Effector memory CD8-positive, alpha-beta T cell (primary cell): Measurements from ENCODE around the gene NCF1.
"Not testable (repeated sequence)": the region's sequence is repeated elsewhere in the genome, so short reads cannot be mapped to it uniquely, and the experiment has no call there.

Experiments used
- ATAC-seq: fragments of 150-1000 bp; cut with Tn5 transposase; replicated peaks from 2 replicates; pipeline ENCODE4 v1.10.0; 2021; ENCODE audit warnings: mild to moderate bottlenecking, moderate library complexity
- DNase-seq, 3 experiments: peaks; one replicate each; pipeline ENCODE4 v3.0.0; 2021
- H3K27ac Mint-ChIP-seq, 2 donors: one replicate each; pipeline ENCODE4 v1.8.0; 2022; ENCODE audit warnings: mild to moderate bottlenecking in 2 of 2, mixed read lengths in 2 of 2, moderate library complexity in 2 of 2
- H3K27me3 Mint-ChIP-seq, 2 donors: one replicate each; pipeline ENCODE4 v1.8.0; 2022; ENCODE audit warnings: mixed read lengths in 2 of 2
- H3K36me3 Mint-ChIP-seq: one replicate; pipeline ENCODE4 v1.8.0; 2022; ENCODE audit warnings: mild to moderate bottlenecking, moderate library complexity, mixed read lengths; ENCODE audit not compliant: insufficient read depth
- H3K4me1 Mint-ChIP-seq, 2 donors: one replicate each; pipeline ENCODE4 v1.8.0; 2022; ENCODE audit warnings: low read depth in 2 of 2, mixed read lengths in 2 of 2
- H3K4me3 Mint-ChIP-seq, 2 donors: one replicate each; pipeline ENCODE4 v1.8.0; 2022; ENCODE audit warnings: mild to moderate bottlenecking in 2 of 2, mixed read lengths in 2 of 2, moderate library complexity in 2 of 2
- H3K9me3 Mint-ChIP-seq, 2 donors: one replicate each; pipeline ENCODE4 v1.8.0; 2022; ENCODE audit warnings: mixed read lengths in 2 of 2

The NCF1 gene

DNA sequence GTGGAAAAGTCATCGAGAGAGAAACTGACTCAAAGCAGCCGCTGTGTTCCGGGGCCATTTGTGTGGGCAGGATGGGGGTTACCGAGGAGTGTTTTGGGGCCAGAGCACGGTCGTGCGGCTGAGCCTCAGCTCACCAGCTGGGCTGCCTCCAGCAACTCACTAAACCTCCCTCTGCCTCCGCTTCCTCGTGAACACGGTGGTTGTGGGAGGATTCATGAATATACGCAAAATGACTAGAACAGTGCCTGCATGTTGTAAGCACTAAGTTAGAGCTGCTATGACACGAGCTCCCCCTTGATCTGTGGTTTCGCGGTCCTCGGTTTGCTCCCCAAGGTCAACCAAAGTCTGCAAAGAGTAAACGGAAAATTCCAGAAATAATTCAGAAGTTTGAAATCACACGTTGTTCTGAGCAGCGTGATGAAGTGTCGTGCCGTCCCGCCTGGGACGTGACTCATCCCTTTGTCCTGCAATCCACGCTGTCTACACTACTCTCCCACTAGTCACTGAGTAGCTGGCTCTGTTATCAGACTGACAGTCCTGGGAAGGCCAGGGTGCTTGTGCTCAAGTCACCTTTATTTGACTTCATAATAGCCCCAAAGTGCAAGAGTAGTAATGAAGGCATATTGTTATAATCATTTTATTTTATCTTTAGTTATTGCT, 46.5 kb downstream of the NCF1 start:
- not testable (repeated sequence) for H3K36me3 Mint-ChIP-seq, H3K27ac Mint-ChIP-seq, H3K4me3 Mint-ChIP-seq, H3K4me1 Mint-ChIP-seq, DNase-seq, H3K9me3 Mint-ChIP-seq, H3K27me3 Mint-ChIP-seq
- peak; percentile 45 for ATAC-seq

DNA sequence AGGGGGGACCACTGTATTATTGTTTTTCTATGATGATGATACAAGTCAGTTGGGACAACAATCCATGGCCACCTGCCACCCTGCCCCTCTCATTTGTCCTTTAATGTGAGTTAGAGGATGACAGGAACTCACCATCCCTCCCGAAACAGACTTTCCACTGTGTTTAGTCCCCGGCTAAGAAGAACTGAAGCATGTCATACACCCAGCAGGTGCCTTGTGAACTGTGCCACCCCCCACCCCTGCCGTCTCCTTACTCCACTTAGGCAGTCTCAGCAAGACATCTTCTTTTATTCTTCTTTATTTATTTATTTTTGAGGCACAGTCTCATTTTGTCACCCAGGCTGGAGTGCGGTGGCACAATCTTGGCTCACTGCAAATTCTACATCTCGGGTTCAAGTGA, 47.4 kb downstream of the NCF1 start:
- not testable (repeated sequence) for DNase-seq, H3K27ac Mint-ChIP-seq, ATAC-seq, H3K27me3 Mint-ChIP-seq, H3K4me3 Mint-ChIP-seq, H3K4me1 Mint-ChIP-seq, H3K9me3 Mint-ChIP-seq, H3K36me3 Mint-ChIP-seq

DNA sequence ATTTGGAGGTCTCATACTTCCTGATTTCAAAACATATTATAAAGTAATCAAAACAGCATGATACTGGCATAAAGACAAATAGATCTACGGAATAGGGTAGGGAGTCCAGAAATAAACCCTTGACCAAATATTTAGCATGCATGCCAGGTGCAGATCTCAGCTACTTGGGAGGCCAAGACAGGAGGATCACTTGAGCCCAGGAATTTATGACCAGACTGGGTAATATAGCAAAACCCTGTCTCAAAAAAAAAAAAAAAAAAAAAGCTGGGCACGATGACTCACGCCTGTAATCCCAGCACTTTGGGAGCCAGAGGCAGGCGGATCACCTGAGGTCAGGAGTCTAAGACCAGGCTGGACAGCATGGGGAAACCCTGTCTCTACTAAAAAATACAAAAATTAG, 56.1 kb downstream of the NCF1 start:
- not testable (repeated sequence) for H3K27me3 Mint-ChIP-seq, H3K36me3 Mint-ChIP-seq, H3K27ac Mint-ChIP-seq, H3K9me3 Mint-ChIP-seq, ATAC-seq, DNase-seq, H3K4me3 Mint-ChIP-seq, H3K4me1 Mint-ChIP-seq

DNA sequence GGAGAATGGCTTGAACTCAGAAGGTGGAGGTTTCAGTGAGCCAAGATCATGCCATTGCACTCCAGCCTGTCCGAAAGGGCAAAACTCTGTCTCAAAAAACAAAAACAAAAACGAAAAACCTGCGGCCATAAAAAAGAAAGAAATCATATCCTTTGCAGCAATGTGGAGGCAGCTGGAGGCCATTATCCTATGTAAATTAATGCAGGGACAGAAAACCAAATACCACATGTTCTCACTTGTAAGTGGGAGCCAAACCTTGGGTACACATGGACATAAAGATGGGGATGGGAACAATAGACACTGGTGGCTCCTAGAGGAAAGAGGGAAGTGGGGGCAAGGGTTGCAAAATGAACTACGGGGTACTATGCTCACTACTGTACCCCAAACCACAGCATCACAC, 56.6 kb downstream of the NCF1 start:
- ATAC-seq, DNase-seq, H3K4me3 Mint-ChIP-seq, H3K9me3 Mint-ChIP-seq, H3K4me1 Mint-ChIP-seq, H3K27ac Mint-ChIP-seq, H3K27me3 Mint-ChIP-seq, H3K36me3 Mint-ChIP-seq: not testable (repeated sequence)
